ENCODE measurements around the gene ADCY5. TPM values are rescaled to one million over a fixed set of nuclear protein-coding genes. Genes with fewer than 3 reads are reported as not detected.
A peak's percentile ranks its signal among the peaks of the same experiment; 100 is the strongest.

Gene ADCY5
- polyA plus RNA-seq, 2 of the 4 experiments (the other 2 are of a cell fraction), result 0.57 to 0.68 TPM

GRCh38 chr3:123365450-123366143 lies 83.3 kb downstream of the ADCY5 start:
- H3K9me3 ChIP-seq, result 0 out of 3 replicates have a peak, but pooled peaks cover 3% of the 10 kb centered on the region
- WGBS (ENCODE audit: missing lambda C conversion rate), result 20% methylated on average over 6 of the region's 6 CpGs
- FAIRE-seq, result no peak
- DNase-seq (ENCODE audit: low read depth in 1 of 2, low spot score in 1 of 2), result peak; percentile 42 to 64
- TF ChIP-seq TFCP2L1 (CRISPR knock-in tag; IDR thresholded peaks at IDR 0.05), result no peak
- TF ChIP-seq RAD21 (conservative IDR thresholded peaks at IDR 0.05 in 1 of 2, IDR thresholded peaks at IDR 0.05 in 1 of 2), result peak in 1 of 2 experiments; percentile 35; a peak in 3 of 5 replicates
- no peak for TF ChIP-seq MAFK (IDR thresholded peaks at IDR 0.05; ENCODE audit: partially characterized antibody)
- TF ChIP-seq NFE2L2 (conservative IDR thresholded peaks at IDR 0.05; ENCODE audit: low read length), result no peak
- TF ChIP-seq CTCF (IDR thresholded peaks at IDR 0.05), result peak; percentile 28; the same call in 2 of the 3 replicates
- no peak for TF ChIP-seq KDM1A (IDR thresholded peaks at IDR 0.05; ENCODE audit: low read depth)
- no peak for TF ChIP-seq CEBPB (IDR thresholded peaks at IDR 0.05)
- no peaks in the 10 kb centered on the region for H3K4me1 ChIP-seq
- ChIA-PET POLR2A (no interaction called here), CTCF (interaction anchor here (1.1 to 1.7 kb wide), 6 partner anchors 8 to 123 kb away, joined by 3 to 5 read pairs (median 4); no protein-coding TSS in a partner anchor)
- H3K4me2 ChIP-seq, result no peak overlapping the region
- no peak overlapping the region for H3K4me3 ChIP-seq
- peak; percentile 88 to 97 for ATAC-seq
- no peak overlapping the region for H3K27ac ChIP-seq

- POLR2A ChIA-PET, result interaction anchor here (0.6 kb wide), 1 partner anchor 88 kb away, joined by 3 read pairs; the partner anchor contains the start of gene ADCY5
- no peak overlapping the region for H3K4me2 ChIP-seq
- WGBS (ENCODE audit: missing lambda C conversion rate), result 34% methylated on average over 4 of the region's 4 CpGs
Observed at GRCh38 chr3:123361071-123361470, 87.8 kb downstream of the ADCY5 start.

GRCh38 chr3:123357275-123357674 lies 91.6 kb downstream of the ADCY5 start:
- DNase-seq (ENCODE audit: low read depth in 1 of 2, low spot score in 1 of 2) (no peak), ATAC-seq (no peak), FAIRE-seq (no peak)
- Histone ChIP-seq H3K4me2 (no peak overlapping the region), H3K27ac (no peak overlapping the region), H3K9me3 (peaks cover 8% of the 10 kb centered on the region), H3K4me3 (no peak overlapping the region), H3K4me1 (no peaks in the 10 kb centered on the region)
- 53% methylated on average over 3 of the region's 3 CpGs for WGBS (ENCODE audit: missing lambda C conversion rate)
- ChIA-PET CTCF (interaction anchor here (0.7 to 1.4 kb wide), 2 partner anchors 9 to 1971 kb away, joined by 3 to 5 read pairs; no protein-coding TSS in a partner anchor), POLR2A (no interaction called here)
- TF ChIP-seq RARB (CRISPR knock-in tag; IDR thresholded peaks at IDR 0.05) (no peak), HMGXB4 (CRISPR knock-in tag; IDR thresholded peaks at IDR 0.05; ENCODE audit: borderline replicate concordance) (no peak), NFE2L2 (conservative IDR thresholded peaks at IDR 0.05; ENCODE audit: low read length) (no peak), CEBPB (IDR thresholded peaks at IDR 0.05) (no peak), POLR2A (IDR thresholded peaks at IDR 0.05; ENCODE audit: low read length) (no peak), CHD2 (IDR thresholded peaks at IDR 0.05; ENCODE audit: low read length, partially characterized antibody) (no peak), POLR2AphosphoS2 (conservative IDR thresholded peaks at IDR 0.05; ENCODE audit: low read length) (no peak), GATA3 (IDR thresholded peaks at IDR 0.05; ENCODE audit: borderline replicate concordance) (no peak), NR3C1 (IDR thresholded peaks at IDR 0.05) (no peak), BHLHE40 (IDR thresholded peaks at IDR 0.05; ENCODE audit: low read depth, low read length) (no peak), ESRRA (IDR thresholded peaks at IDR 0.05; ENCODE audit: borderline replicate concordance, low read length) (no peak), ELK1 (IDR thresholded peaks at IDR 0.05; ENCODE audit: low read depth, low read length) (no peak), REST (IDR thresholded peaks at IDR 0.05) (no peak), EP300 (IDR thresholded peaks at IDR 0.05) (no peak), NPAS2 (CRISPR knock-in tag; IDR thresholded peaks at IDR 0.05; ENCODE audit: borderline replicate concordance) (no peak)

More at GRCh38 chr3:123361071-123361470, 87.8 kb downstream of the ADCY5 start:
- DNase-seq (ENCODE audit: low read depth in 1 of 2, low spot score in 1 of 2) (no peak), ATAC-seq (peak in 1 of 2 experiments; percentile 53; a peak in 3 of 6 replicates), FAIRE-seq (no peak)
- Histone ChIP-seq H3K9me3 (no peaks in the 10 kb centered on the region), H3K4me1 (no peaks in the 10 kb centered on the region), H3K4me3 (no peak overlapping the region), H3K27ac (no peak overlapping the region)
- no peak for TF ChIP-seq KDM5A (IDR thresholded peaks at IDR 0.05)
- no peak for TF ChIP-seq USF2 (IDR thresholded peaks at IDR 0.05)
- TF ChIP-seq MYC (IDR thresholded peaks at IDR 0.05; ENCODE audit: borderline replicate concordance, low read length), result no peak
- CTCF ChIA-PET, result interaction anchor here (1.1 kb wide), 1 partner anchor 18 kb away, joined by 4 read pairs; no protein-coding TSS in a partner anchor

All from A549 (cell line).